Breast epithelium (tissue), 4 donors: Measurements from ENCODE around the gene CEACAM5. TPM values are rescaled to one million over a fixed set of nuclear protein-coding genes. Genes with fewer than 3 reads are reported as not detected.
A peak's percentile ranks its signal among the peaks of the same experiment; 100 is the strongest.

Experiments used
- DNase-seq, 2 donors: peaks; one replicate each; pipeline ENCODE4 v3.0.0-alpha.2; 2019; ENCODE audit warnings: low spot score in 2 of 2
- H3K27ac ChIP-seq, 2 donors: fragments of 200-600 bp; sonication (generic) in 1 of 2; one replicate each; pipeline ENCODE4 v1.5.1; 2016 to 2019; ENCODE audit warnings: mild to moderate bottlenecking in 1 of 2
- H3K27me3 ChIP-seq, 2 donors: fragments of 200-600 bp; sonication (generic) in 1 of 2; one replicate each; pipeline versions ENCODE4 v1.5.1 to v1.6.0; 2017 to 2019; ENCODE audit warnings: control low read depth in 1 of 2, mild to moderate bottlenecking in 1 of 2
- H3K36me3 ChIP-seq: fragments of 200-600 bp; one replicate; pipeline ENCODE4 v1.5.1; 2019
- H3K4me1 ChIP-seq, 2 donors: fragments of 200-600 bp; sonication (generic); one replicate each; pipeline ENCODE4 v1.5.1; 2016 to 2019; ENCODE audit warnings: control low read depth in 1 of 2
- H3K4me3 ChIP-seq, 3 donors: fragments of 200-600 bp; sonication (generic); 1 replicate in 2 of 3; 2 replicates in 1 of 3; pipeline ENCODE4 v1.5.1; 2016 to 2019; ENCODE audit warnings: mild to moderate bottlenecking in 3 of 3, moderate library complexity in 2 of 3
- H3K9me3 ChIP-seq, 2 donors: fragments of 200-600 bp; sonication (generic) in 1 of 2; one replicate each; pipeline ENCODE4 v1.5.1; 2016 to 2019; ENCODE audit warnings: control low read depth in 1 of 2
- POLR2A ChIP-seq: fragments of 450-650 bp; IDR thresholded peaks from one replicate; pipeline ENCODE4 v1.6.1; 2016; ENCODE audit warnings: antibody characterized with exemption, mild to moderate bottlenecking, moderate library complexity
- POLR2AphosphoS5 ChIP-seq, 3 donors: sonication (generic); formaldehyde crosslinking; IDR thresholded peaks; one replicate each; pipeline ENCODE4 v1.6.1; 2017; ENCODE audit warnings: antibody characterized with exemption in 3 of 3
- intact Hi-C: fragments of 100-400 bp; cut with DNase I; formaldehyde crosslinking; loops from one replicate; pipeline ENCODE4 v1.15.1; 2023; ENCODE audit warnings: low total_unique reads
- total RNA-seq, 3 donors: library from RNA; depleted of rRNA; stranded (reverse); fragments of >200 nt; gene quantifications; one replicate each; pipeline ENCODE4 v1.1.0, GENCODE V29; 2016
- TF ChIP-seq, protein P1 (sequence below), 3 donors: fragments of 450-650 bp; IDR thresholded peaks; one replicate each; pipeline ENCODE4 v1.5.1; 2016 to 2017; ENCODE audit warnings: antibody characterized with exemption in 3 of 3, mild to moderate bottlenecking in 3 of 3, moderate library complexity in 3 of 3

Gene CEACAM5
- total RNA-seq, 3 donors from 2014 or later = 27.2 TPM; not detected in 2

DNA sequence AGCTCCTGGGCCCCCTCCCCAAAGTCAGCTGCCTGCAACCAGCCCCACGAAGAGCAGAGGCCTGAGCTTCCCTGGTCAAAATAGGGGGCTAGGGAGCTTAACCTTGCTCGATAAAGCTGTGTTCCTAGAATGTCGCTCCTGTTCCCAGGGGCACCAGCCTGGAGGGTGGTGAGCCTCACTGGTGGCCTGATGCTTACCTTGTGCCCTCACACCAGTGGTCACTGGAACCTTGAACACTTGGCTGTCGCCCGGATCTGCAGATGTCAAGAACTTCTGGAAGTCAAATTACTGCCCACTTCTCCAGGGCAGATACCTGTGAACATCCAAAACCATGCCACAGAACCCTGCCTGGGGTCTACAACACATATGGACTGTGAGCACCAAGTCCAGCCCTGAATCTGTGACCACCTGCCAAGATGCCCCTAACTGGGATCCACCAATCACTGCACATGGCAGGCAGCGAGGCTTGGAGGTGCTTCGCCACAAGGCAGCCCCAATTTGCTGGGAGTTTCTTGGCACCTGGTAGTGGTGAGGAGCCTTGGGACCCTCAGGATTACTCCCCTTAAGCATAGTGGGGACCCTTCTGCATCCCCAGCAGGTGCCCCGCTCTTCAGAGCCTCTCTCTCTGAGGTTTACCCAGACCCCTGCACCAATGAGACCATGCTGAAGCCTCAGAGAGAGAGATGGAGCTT lies 4.7 kb upstream of the CEACAM5 start:
- Histone ChIP-seq H3K9me3 (no peaks in the 10 kb centered on the region), H3K4me3 (no peak overlapping the region), H3K4me1 (no peaks in the 10 kb centered on the region), H3K27me3 (peaks cover 0 to 44% of the 10 kb centered on the region in 2 donors), H3K36me3 (no peaks in the 10 kb centered on the region), H3K27ac (no peak overlapping the region)
- TF ChIP-seq, protein P1, sequence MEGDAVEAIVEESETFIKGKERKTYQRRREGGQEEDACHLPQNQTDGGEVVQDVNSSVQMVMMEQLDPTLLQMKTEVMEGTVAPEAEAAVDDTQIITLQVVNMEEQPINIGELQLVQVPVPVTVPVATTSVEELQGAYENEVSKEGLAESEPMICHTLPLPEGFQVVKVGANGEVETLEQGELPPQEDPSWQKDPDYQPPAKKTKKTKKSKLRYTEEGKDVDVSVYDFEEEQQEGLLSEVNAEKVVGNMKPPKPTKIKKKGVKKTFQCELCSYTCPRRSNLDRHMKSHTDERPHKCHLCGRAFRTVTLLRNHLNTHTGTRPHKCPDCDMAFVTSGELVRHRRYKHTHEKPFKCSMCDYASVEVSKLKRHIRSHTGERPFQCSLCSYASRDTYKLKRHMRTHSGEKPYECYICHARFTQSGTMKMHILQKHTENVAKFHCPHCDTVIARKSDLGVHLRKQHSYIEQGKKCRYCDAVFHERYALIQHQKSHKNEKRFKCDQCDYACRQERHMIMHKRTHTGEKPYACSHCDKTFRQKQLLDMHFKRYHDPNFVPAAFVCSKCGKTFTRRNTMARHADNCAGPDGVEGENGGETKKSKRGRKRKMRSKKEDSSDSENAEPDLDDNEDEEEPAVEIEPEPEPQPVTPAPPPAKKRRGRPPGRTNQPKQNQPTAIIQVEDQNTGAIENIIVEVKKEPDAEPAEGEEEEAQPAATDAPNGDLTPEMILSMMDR (IDR thresholded peaks at IDR 0.05) = no peak
- no peak for TF ChIP-seq POLR2AphosphoS5 (IDR thresholded peaks at IDR 0.05)
- no peak for TF ChIP-seq POLR2A
- DNase-seq = no peak
- intact Hi-C loops = no loop called here

DNA sequence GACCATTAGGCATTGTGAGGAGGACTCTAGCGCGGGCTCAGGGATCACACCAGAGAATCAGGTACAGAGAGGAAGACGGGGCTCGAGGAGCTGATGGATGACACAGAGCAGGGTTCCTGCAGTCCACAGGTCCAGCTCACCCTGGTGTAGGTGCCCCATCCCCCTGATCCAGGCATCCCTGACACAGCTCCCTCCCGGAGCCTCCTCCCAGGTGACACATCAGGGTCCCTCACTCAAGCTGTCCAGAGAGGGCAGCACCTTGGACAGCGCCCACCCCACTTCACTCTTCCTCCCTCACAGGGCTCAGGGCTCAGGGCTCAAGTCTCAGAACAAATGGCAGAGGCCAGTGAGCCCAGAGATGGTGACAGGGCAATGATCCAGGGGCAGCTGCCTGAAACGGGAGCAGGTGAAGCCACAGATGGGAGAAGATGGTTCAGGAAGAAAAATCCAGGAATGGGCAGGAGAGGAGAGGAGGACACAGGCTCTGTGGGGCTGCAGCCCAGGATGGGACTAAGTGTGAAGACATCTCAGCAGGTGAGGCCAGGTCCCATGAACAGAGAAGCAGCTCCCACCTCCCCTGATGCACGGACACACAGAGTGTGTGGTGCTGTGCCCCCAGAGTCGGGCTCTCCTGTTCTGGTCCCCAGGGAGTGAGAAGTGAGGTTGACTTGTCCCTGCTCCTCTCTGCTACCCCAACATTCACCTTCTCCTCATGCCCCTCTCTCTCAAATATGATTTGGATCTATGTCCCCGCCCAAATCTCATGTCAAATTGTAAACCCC lies 2.8 kb upstream of the CEACAM5 start:
- intact Hi-C loops = no loop called here

DNA sequence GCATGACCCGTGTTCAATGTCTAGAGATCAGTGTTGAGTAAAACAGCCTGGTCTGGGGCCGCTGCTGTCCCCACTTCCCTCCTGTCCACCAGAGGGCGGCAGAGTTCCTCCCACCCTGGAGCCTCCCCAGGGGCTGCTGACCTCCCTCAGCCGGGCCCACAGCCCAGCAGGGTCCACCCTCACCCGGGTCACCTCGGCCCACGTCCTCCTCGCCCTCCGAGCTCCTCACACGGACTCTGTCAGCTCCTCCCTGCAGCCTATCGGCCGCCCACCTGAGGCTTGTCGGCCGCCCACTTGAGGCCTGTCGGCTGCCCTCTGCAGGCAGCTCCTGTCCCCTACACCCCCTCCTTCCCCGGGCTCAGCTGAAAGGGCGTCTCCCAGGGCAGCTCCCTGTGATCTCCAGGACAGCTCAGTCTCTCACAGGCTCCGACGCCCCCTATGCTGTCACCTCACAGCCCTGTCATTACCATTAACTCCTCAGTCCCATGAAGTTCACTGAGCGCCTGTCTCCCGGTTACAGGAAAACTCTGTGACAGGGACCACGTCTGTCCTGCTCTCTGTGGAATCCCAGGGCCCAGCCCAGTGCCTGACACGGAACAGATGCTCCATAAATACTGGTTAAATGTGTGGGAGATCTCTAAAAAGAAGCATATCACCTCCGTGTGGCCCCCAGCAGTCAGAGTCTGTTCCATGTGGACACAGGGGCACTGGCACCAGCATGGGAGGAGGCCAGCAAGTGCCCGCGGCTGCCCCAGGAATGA lies 1.5 kb upstream of the CEACAM5 start:
- no peaks in the 10 kb centered on the region for H3K4me1 ChIP-seq
- peak in 1 of 2 donors; percentile 62 for DNase-seq
- H3K27me3 ChIP-seq = peaks cover 0 to 24% of the 10 kb centered on the region in 2 donors
- H3K4me3 ChIP-seq = peak overlapping the region in 2 of 3 donors; percentile 33 to 55
- intact Hi-C loops = no loop called here
- H3K27ac ChIP-seq = no peak overlapping the region
- H3K36me3 ChIP-seq = no peaks in the 10 kb centered on the region
- TF ChIP-seq POLR2A (no peak), POLR2AphosphoS5 (IDR thresholded peaks at IDR 0.05) (no peak)
- TF ChIP-seq, protein P1 (IDR thresholded peaks at IDR 0.05) = peak; percentile 67 to 95 (median 90)
- H3K9me3 ChIP-seq = no peaks in the 10 kb centered on the region

More for the DNA sequence above, 2.8 kb upstream of the CEACAM5 start:
- peaks cover 0 to 36% of the 10 kb centered on the region in 2 donors for H3K27me3 ChIP-seq
- no peaks in the 10 kb centered on the region for H3K9me3 ChIP-seq
- no peaks in the 10 kb centered on the region for H3K36me3 ChIP-seq
- TF ChIP-seq POLR2AphosphoS5 (IDR thresholded peaks at IDR 0.05) (no peak), POLR2A (no peak)
- TF ChIP-seq, protein P1 (IDR thresholded peaks at IDR 0.05) = no peak
- no peak overlapping the region for H3K4me3 ChIP-seq
- DNase-seq = no peak
- H3K27ac ChIP-seq = no peak overlapping the region
- H3K4me1 ChIP-seq = no peaks in the 10 kb centered on the region

DNA sequence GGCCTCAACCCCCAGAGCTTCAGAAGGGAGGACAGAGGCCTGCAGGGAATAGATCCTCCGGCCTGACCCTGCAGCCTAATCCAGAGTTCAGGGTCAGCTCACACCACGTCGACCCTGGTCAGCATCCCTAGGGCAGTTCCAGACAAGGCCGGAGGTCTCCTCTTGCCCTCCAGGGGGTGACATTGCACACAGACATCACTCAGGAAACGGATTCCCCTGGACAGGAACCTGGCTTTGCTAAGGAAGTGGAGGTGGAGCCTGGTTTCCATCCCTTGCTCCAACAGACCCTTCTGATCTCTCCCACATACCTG lies 969 bp upstream of the CEACAM5 start:
- no peaks in the 10 kb centered on the region for H3K36me3 ChIP-seq
- no peak overlapping the region for H3K27ac ChIP-seq
- H3K9me3 ChIP-seq = no peaks in the 10 kb centered on the region
- H3K27me3 ChIP-seq = peaks cover 0 to 24% of the 10 kb centered on the region in 2 donors
- intact Hi-C loops = no loop called here
- TF ChIP-seq, protein P1 (IDR thresholded peaks at IDR 0.05) = no peak
- no peak for TF ChIP-seq POLR2A
- no peak for TF ChIP-seq POLR2AphosphoS5 (IDR thresholded peaks at IDR 0.05)
- DNase-seq = no peak
- H3K4me1 ChIP-seq = no peaks in the 10 kb centered on the region
- H3K4me3 ChIP-seq = no peak overlapping the region
